GM19035 (cell line): ENCODE results near the gene PDE8B.
"Not testable (repeated sequence)": the region's sequence is repeated elsewhere in the genome, so short reads cannot be mapped to it uniquely, and the experiment has no call there.

ENCODE experiments used
- ATAC-seq: cut with Tn5 transposase; IDR thresholded peaks from one replicate; pipeline ENCODE4 v1.9.1; 2021; ENCODE audit not compliant: unreplicated experiment

Gene PDE8B

DNA sequence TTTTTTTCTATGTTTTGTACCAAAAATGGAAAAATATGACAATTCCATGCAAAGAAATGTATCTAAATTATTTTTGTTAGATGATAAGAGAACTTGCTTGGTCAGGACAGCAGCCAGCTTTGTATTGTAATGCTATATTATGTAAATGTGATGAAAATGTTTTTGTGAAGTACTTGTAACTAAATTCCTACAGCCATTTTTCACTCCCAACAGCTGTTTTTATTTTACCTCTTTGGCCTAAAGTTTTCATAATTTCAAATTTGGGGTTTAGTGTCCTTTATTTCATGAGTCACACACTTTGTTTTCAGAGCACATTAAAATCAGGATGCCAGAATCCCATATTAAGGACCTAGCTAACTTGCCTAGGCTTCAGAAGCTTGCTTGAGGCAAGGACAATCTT is 217.5 kb downstream of the PDE8B start:
- no peak for ATAC-seq

- ATAC-seq: no peak
Observed at GRCh38 chr5:77428526-77428925, 218.0 kb downstream of the PDE8B start.

- no peak for ATAC-seq
Observed at GRCh38 chr5:77430726-77431125, 220.2 kb downstream of the PDE8B start.

- no peak for ATAC-seq
Observed at GRCh38 chr5:77431286-77431685, 220.8 kb downstream of the PDE8B start.

DNA sequence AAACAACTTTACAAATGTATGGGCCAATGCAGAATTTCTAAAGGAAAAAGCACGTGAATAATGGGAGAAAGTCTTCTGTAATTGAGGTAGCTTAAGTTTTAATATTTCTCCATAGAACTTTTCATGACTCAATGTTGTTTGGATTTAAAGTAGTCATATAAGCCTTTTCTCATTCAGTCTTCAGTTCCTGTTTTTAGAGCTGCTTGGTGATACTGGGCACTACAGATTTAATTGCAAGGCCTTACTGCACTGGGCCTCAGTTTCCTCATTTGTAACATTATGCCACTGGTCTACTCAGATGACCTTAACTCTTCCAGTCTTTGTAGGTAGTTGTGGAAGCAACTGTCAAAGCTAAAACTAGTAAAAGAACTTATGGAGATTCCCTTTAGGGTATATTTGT is 221.2 kb downstream of the PDE8B start:
- ATAC-seq: no peak

DNA sequence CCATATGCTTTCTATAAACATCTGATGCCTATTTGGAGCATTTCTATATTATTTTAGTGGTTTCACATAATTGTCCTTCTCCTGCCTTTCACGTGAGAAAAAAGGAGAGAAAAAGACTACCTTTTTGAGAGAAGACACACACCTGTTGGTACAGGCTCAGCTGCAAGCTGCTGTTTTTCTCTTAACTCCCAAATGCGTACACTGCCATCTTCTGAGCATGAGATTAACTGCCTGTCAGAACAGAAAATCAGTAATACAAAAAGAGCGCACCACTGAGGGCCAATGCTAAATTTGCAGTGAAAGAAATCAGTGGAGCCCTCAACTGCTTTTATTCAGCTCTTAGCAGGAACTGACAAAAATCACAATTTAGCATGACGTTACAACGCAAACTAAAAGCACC is 226.7 kb downstream of the PDE8B start:
- no peak for ATAC-seq

DNA sequence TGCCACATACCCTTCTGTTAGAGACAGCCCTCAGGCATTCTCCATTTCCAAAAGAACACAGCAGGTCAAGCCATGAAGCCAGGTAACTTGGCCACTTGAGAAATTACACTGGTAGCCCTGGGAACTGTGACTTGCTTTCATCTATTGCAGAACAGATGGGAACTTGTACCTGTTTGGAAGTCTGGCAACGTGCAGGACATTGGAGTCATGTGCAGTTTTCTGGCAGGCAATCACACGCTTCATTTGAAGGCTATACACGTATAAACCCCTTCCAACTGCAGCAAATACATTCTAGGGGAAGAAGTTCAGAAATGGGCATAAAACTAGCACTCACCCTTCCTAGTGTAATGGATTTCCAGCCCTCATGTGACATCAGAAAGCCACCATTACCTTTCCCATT is 227.6 kb downstream of the PDE8B start:
- no peak for ATAC-seq

GRCh38 chr5:77443670-77444069 is 233.2 kb downstream of the PDE8B start:
- no peak for ATAC-seq

GRCh38 chr5:77444356-77444755 is 233.9 kb downstream of the PDE8B start:
- no peak for ATAC-seq

DNA sequence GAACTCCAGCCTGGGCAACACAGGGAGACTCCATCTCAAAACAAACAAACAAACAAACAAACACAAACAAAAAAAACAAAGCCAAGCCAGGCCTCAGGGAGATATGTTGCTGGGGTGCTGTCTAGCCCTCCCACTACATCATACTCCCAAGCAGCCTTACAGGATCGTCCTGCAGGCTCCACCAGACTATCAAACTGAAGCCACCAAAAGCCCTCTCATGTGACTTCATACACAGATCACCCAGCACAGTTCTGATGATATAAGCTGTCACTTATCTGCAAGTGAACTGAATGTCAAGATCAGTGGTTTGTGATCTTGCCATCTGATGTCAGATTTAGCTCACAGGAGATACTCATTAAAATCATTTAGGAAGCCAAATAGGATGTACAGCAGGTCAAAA is 238.4 kb downstream of the PDE8B start:
- no peak for ATAC-seq

DNA sequence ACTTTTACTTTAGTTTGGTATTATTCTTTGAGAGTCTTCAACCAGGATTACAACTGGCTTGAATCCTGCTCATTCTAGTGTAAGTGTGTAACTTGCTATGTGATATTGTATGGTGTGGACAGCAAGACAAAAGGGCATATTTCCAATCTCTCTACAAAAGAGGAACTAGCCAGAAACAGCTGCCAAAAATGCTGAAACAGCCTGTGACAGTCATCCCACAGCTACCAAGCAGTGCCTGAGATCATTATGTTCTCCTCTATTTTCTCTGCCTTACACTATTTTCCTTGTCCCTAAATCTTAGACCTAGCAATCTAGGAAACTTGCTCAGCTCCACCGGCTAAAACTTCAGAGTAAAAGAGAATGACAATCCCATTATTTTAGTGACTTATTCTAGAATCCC is 238.8 kb downstream of the PDE8B start:
- no peak for ATAC-seq

DNA sequence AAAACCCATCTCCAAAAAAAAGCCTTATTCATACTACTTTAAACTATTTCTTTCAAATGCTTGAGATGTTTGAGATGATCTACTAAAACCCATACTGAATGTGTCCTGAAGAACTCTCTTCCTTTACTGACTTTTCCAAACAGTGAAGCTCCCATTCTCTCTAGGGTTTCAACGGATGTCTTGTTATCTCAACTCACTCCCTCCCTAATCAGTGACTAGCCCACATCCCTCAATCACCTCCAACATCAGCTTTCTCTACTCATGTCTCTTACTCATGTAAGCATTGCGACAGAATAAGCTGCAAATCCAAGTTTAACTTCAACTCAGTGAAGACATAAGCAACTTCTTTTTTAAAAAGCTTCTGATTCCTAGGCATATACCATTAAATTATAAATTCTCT is 239.5 kb downstream of the PDE8B start:
- no peak for ATAC-seq

DNA sequence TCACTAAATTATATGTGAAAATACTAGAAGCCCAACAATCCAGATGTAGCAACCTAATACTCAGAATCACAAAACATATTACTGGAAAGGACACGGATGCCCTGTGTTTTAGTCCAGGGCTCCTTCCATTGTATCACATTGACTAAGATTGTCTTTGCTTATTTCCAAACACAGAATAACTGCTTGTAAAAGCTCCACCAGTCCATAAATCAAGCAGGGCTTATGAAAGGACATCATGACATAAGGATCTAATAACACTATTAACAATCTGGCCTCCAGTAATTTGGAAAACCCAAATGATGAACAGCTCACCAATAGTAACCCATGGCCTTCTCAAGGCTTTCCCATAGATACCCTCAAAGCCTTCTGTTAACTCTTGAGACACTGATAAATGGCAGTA is 241.9 kb downstream of the PDE8B start:
- no peak for ATAC-seq

DNA sequence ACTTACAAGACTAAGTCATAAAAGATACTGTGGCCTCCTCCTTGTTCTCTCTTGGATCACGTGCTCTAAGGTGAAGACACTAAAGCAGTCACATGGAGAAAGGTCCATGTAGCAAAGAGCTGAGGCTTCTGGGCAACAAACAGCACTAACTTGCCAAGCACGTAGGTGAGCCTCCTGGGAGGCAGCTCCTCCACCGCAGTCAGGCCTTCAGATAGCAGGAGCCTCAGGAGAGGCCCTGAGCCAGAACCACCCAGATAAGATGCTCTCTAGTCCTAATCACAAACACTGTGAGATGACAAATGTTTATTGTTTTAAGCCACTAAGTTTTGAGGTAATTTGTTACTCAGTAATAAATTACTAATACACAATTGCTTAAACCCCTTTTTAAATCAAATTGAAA is 243.6 kb downstream of the PDE8B start:
- ATAC-seq: no peak

DNA sequence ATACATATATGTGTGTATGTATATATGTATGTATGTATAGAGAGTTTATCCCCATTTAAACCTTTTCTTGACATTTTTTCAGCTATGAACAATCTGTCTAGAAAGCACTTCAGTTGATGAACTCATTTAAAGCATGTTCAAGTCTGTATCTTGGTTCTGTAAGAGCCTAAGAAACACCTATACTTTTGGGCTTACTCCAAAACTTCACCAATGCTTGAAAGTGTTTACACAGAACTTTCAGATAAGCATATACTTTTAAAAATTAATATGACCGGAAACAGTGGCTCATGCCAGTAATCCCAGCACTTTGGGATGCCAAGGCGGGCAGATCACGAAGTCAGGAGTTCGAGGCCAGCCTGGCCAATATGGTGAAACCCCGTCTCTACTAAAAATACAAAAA is 250.8 kb downstream of the PDE8B start:
- no peak for ATAC-seq

DNA sequence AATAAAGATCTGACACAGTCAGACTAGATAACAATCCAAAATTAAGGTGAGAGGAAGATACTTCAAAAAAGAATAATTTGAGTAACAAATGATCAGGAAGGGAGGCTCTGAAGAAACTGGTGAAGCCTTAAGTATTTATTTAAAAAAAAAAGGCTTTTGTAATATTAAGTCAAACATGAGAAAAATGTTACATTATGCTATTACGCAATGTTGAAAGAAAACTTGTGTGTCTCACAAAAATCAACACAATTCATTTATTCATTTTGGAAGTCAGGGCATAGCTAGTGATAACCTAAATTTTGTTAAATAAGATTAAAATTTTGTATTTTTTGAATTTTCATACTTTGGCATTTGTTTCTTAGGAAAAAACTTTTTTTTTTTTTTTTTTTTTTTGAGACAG is 253.4 kb downstream of the PDE8B start:
- no peak for ATAC-seq

DNA sequence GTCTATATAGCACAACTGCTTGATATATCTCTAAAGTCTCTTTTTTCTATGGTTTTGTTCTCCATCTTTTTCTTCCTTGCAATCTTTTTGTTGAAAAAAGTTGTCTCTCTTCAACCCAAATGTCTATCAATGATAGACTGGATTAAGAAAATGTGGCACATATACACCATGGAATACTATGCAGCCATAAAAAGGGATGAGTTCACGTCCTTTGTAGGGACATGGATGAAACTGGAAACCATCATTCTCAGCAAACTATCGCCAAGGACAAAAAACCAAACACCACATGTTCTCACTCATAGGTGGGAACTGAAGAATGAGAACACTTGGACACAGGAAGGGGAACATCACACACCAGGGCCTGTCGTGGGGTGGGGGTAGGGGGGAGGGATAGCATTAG is 258.4 kb downstream of the PDE8B start:
- not testable (repeated sequence) for ATAC-seq

GRCh38 chr5:77475041-77475440 is 264.6 kb downstream of the PDE8B start:
- ATAC-seq: not testable (repeated sequence)
